HepG2 (cell line): ENCODE results near the gene IMMP1L. TPM values are rescaled to one million over a fixed set of nuclear protein-coding genes. Genes with fewer than 3 reads are reported as not detected.

Experiments used
- ATAC-seq: fragments of 200-7000 bp; cut with Tn5 transposase; 3 replicates; pipeline ENCODE4 v1.9.1; 2020; ENCODE audit warnings: mild to moderate bottlenecking, moderate library complexity
- BruUV-seq: library from RNA; stranded (reverse); fragments of 400-500 nt; replicated peaks from 2 replicates; lab custom pipeline; 2021; lab: Mats Ljungman, UMichigan
- CTCF ChIA-PET: fragments of 300-600 bp; formaldehyde crosslinking; extraction: SDS; loops from one replicate; lab custom pipeline; 2021; ENCODE audit warnings: low total read pairs, inconsistent platforms, low intra/inter-chr PET ratio; lab: Yijun Ruan, JAX
- POLR2A ChIA-PET: fragments of 350-600 bp; sonication (Branson Sonifier 250); formaldehyde crosslinking; loops from one replicate; lab custom pipeline; 2020; ENCODE audit warnings: antibody characterized with exemption, inconsistent platforms; lab: Yijun Ruan, JAX
- DNase-seq: peaks from one replicate; pipeline ENCODE4 v3.0.0-alpha.2; 2015; ENCODE audit warnings: low spot score
- FAIRE-seq: peaks from 3 replicates; lab custom pipeline; 2011; peaks lifted over from hg19 to GRCh38; lab: Jason Lieb, UNC
- H2AFZ ChIP-seq: one replicate; pipeline ENCODE4 v1.6.1; 2011; ENCODE audit warnings: low read length, inconsistent platforms
- H3K27ac ChIP-seq: fragments of 300-600 bp; 3 replicates; pipeline ENCODE4 v1.8.0; 2011; ENCODE audit warnings: mixed run types, mild to moderate bottlenecking, mixed read lengths, low read length, inconsistent platforms; ENCODE audit not compliant: insufficient read depth; ENCODE audit errors: extremely low read length
- H3K27me3 ChIP-seq, 2 experiments: fragments of 200-600 bp in 1 of 2; 2 replicates in 1 of 2; 3 replicates in 1 of 2; pipeline versions ENCODE4 v1.6.0 to v1.8.0; 2011; ENCODE audit warnings: low read length in 2 of 2, mild to moderate bottlenecking in 2 of 2, moderate library complexity in 2 of 2, inconsistent platforms in 1 of 2; ENCODE audit not compliant: insufficient read depth in 2 of 2, control insufficient read depth in 1 of 2
- H3K36me3 ChIP-seq, 2 experiments: fragments of 200-600 bp in 1 of 2; replicated peaks in 1 of 2; 2 replicates in 1 of 2; 3 replicates in 1 of 2; pipeline versions ENCODE4 v1.5.1 to v1.8.0; 2011; ENCODE audit warnings: low read length in 2 of 2, inconsistent platforms in 1 of 2; ENCODE audit not compliant: insufficient read depth in 2 of 2, control insufficient read depth in 1 of 2
- H3K4me1 ChIP-seq: 2 replicates; pipeline ENCODE4 v1.5.1; 2012; ENCODE audit warnings: low read length, inconsistent platforms; ENCODE audit not compliant: insufficient read depth
- H3K4me2 ChIP-seq: 2 replicates; pipeline ENCODE4 v1.6.0; 2011; ENCODE audit warnings: low read depth, low read length, inconsistent platforms
- H3K4me3 ChIP-seq, 3 experiments: fragments of 200-600 bp in 1 of 3; sonication (generic), shearing (Covaris generic) in 1 of 3; replicated peaks in 1 of 3; 2 replicates each; pipeline ENCODE4 v1.5.1; 2011 to 2016; ENCODE audit warnings: low read length in 3 of 3, inconsistent platforms in 2 of 3, low read depth in 2 of 3, mild to moderate bottlenecking in 2 of 3, control low read depth in 1 of 3, mixed read lengths in 1 of 3; ENCODE audit not compliant: insufficient read depth in 1 of 3
- H3K79me2 ChIP-seq: one replicate; pipeline ENCODE4 v1.6.1; 2011; ENCODE audit warnings: low read length, inconsistent platforms; ENCODE audit not compliant: insufficient read depth
- H3K9ac ChIP-seq: 2 replicates; pipeline ENCODE4 v1.6.0; 2011; ENCODE audit warnings: mild to moderate bottlenecking, low read depth, low read length, inconsistent platforms; ENCODE audit not compliant: insufficient read depth
- H3K9me3 ChIP-seq: 2 replicates; pipeline ENCODE4 v1.5.1; 2012; ENCODE audit warnings: mild to moderate bottlenecking, low read length
- H4K20me1 ChIP-seq: 2 replicates; pipeline ENCODE4 v1.6.0; 2011; ENCODE audit warnings: inconsistent platforms, mild to moderate bottlenecking, low read length, moderate library complexity; ENCODE audit not compliant: insufficient read depth
- ATF2 ChIP-seq: sonication (generic); formaldehyde crosslinking; IDR thresholded peaks from 2 replicates; pipeline ENCODE4 v1.4.0; 2020; ENCODE audit warnings: missing genetic modification reagents
- MAFF ChIP-seq: IDR thresholded peaks from 2 replicates; pipeline ENCODE4 v1.6.1; 2011; ENCODE audit warnings: low read depth, low read length, improper control_type of control experiment
- MAFK ChIP-seq, 2 experiments: IDR thresholded peaks in 1 of 2; conservative IDR thresholded peaks in 1 of 2; 2 replicates each; pipeline ENCODE4 v1.6.1; 2011; ENCODE audit warnings: improper control_type of control experiment in 2 of 2, low read length in 2 of 2
- ZNF292 ChIP-seq: sonication (generic); formaldehyde crosslinking; IDR thresholded peaks from 2 replicates; pipeline ENCODE4 v1.8.1; 2022; ENCODE audit warnings: mild to moderate bottlenecking, low read depth, missing genetic modification reagents, borderline replicate concordance
- WGBS: methylation state at CpG from one replicate; pipeline ENCODE4 v1.1.6; 2017; ENCODE audit warnings: low lambda C conversion rate; 5-methylcytosine and 5-hydroxymethylcytosine counted together
- in situ Hi-C: cut with HindIII; loops from 2 replicates; pipeline ENCODE4 v1.10.0; 2017; ENCODE audit warnings: low pct_unique_long_range_greater_than_20kb; ENCODE audit not compliant: extremely low pct_ligation_motif_present
- intact Hi-C: fragments of 100-400 bp; cut with micrococcal nuclease; formaldehyde crosslinking; loops from one replicate; pipeline ENCODE4 v1.10.0; 2022; ENCODE audit not compliant: unreplicated experiment
- polyA plus RNA-seq, 8 experiments: library from polyadenylated mRNA; depleted of rRNA in 3 of 8; stranded (reverse) in 7 of 8; unstranded in 1 of 8; fragments of >200 nt; fragmentation: Illumina TruSeq in 4 of 8; extraction: Trizol in 4 of 8; gene quantifications; 2 replicates each; pipeline versions ENCODE4 v1.2.1 to v1.2.3, GENCODE V29; 2011 to 2016; ENCODE audit warnings: low read depth in 4 of 8, missing spikeins in 1 of 8, mixed read lengths in 1 of 8; ENCODE audit not compliant: insufficient read depth in 1 of 8
- total RNA-seq, 5 experiments: library from RNA; depleted of rRNA; stranded (reverse); fragments of >200 nt; fragmentation: Illumina TruSeq; extraction: Trizol; gene quantifications; 2 replicates each; pipeline ENCODE4 v1.2.3, GENCODE V29; 2016; ENCODE audit warnings: low read depth in 1 of 5
- TF ChIP-seq, protein P1 (sequence below), 2 experiments: IDR thresholded peaks; 2 replicates each; pipeline ENCODE4 v1.6.1; 2011 to 2012; ENCODE audit warnings: low read length in 2 of 2, borderline replicate concordance in 1 of 2, low read depth in 1 of 2, mild to moderate bottlenecking in 1 of 2, moderate library complexity in 1 of 2
- TF ChIP-seq, protein P2 (sequence below): sonication (generic); formaldehyde crosslinking; IDR thresholded peaks from 2 replicates; pipeline ENCODE4 v1.8.0; 2022; ENCODE audit warnings: mild to moderate bottlenecking, missing genetic modification reagents, moderate library complexity

The IMMP1L gene
- total and polyA plus RNA-seq, 2 of the 13 experiments (the other 11 are each of a cell fraction or from before 2014, with no cell fraction given), result 42.4 to 57.9 TPM

- TF ChIP-seq, protein P1, sequence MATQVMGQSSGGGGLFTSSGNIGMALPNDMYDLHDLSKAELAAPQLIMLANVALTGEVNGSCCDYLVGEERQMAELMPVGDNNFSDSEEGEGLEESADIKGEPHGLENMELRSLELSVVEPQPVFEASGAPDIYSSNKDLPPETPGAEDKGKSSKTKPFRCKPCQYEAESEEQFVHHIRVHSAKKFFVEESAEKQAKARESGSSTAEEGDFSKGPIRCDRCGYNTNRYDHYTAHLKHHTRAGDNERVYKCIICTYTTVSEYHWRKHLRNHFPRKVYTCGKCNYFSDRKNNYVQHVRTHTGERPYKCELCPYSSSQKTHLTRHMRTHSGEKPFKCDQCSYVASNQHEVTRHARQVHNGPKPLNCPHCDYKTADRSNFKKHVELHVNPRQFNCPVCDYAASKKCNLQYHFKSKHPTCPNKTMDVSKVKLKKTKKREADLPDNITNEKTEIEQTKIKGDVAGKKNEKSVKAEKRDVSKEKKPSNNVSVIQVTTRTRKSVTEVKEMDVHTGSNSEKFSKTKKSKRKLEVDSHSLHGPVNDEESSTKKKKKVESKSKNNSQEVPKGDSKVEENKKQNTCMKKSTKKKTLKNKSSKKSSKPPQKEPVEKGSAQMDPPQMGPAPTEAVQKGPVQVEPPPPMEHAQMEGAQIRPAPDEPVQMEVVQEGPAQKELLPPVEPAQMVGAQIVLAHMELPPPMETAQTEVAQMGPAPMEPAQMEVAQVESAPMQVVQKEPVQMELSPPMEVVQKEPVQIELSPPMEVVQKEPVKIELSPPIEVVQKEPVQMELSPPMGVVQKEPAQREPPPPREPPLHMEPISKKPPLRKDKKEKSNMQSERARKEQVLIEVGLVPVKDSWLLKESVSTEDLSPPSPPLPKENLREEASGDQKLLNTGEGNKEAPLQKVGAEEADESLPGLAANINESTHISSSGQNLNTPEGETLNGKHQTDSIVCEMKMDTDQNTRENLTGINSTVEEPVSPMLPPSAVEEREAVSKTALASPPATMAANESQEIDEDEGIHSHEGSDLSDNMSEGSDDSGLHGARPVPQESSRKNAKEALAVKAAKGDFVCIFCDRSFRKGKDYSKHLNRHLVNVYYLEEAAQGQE (IDR thresholded peaks at IDR 0.05; ENCODE audit: borderline replicate concordance in 1 of 2, low read depth in 1 of 2, low read length in 2 of 2), result no peak
- TF ChIP-seq ATF2, result no peak
- TF ChIP-seq, protein P2, sequence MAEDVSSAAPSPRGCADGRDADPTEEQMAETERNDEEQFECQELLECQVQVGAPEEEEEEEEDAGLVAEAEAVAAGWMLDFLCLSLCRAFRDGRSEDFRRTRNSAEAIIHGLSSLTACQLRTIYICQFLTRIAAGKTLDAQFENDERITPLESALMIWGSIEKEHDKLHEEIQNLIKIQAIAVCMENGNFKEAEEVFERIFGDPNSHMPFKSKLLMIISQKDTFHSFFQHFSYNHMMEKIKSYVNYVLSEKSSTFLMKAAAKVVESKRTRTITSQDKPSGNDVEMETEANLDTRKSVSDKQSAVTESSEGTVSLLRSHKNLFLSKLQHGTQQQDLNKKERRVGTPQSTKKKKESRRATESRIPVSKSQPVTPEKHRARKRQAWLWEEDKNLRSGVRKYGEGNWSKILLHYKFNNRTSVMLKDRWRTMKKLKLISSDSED (CRISPR knock-in tag), result no peak
These were observed 90.3 kb downstream of the IMMP1L start (continued) for GRCh38 chr11:31419138-31419537.

- BruUV-seq, result no TSS peak
- no peaks in the 10 kb centered on the region for H3K4me1 ChIP-seq
- H3K27ac ChIP-seq, result no peak overlapping the region
- WGBS, result 96% methylated on average over 2 of the region's 2 CpGs
- TF ChIP-seq MAFF, result peak; percentile 47; the same call in 1 of the 2 replicates
- TF ChIP-seq MAFK (conservative IDR thresholded peaks at IDR 0.05 in 1 of 2, IDR thresholded peaks at IDR 0.05 in 1 of 2; ENCODE audit: low read length in 2 of 2), result peak; percentile 39 to 61; a peak in 3 of 4 replicates
- no peak for TF ChIP-seq ZNF292
- DNase-seq (no peak), FAIRE-seq (no peak), ATAC-seq (no peak)
- no peak overlapping the region for H3K9ac ChIP-seq
- no peaks in the 10 kb centered on the region for H4K20me1 ChIP-seq
- ChIA-PET CTCF (no interaction called here), POLR2A (no interaction called here)
- no peak overlapping the region for H3K4me3 ChIP-seq
- intact Hi-C loops, result no loop called here
- H3K79me2 ChIP-seq, result no peaks in the 10 kb centered on the region
- H3K9me3 ChIP-seq, result no peaks in the 10 kb centered on the region
- peaks cover 0 to 4% of the 10 kb centered on the region in 2 experiments; a peak in 1 of 5 replicates for H3K36me3 ChIP-seq
- no peak overlapping the region for H2AFZ ChIP-seq
- H3K27me3 ChIP-seq, result no peaks in the 10 kb centered on the region
- H3K4me2 ChIP-seq, result no peak overlapping the region
- in situ Hi-C loops, result no loop called here
These were observed 91.6 kb downstream of the IMMP1L start for GRCh38 chr11:31417816-31418215.
